Left kidney (tissue), 2 donors: ENCODE data around the gene HSPA14. TPM values are rescaled to one million over a fixed set of nuclear protein-coding genes. Genes with fewer than 3 reads are reported as not detected.
A peak's percentile ranks its signal among the peaks of the same experiment; 100 is the strongest.
"Not testable (repeated sequence)": the region's sequence is repeated elsewhere in the genome, so short reads cannot be mapped to it uniquely, and the experiment has no call there.

Experiments used
- DNase-seq: peaks from one replicate; pipeline ENCODE4 v3.0.0-alpha.2; 2013
- polyA plus RNA-seq: library from polyadenylated mRNA; unstranded; fragments of 120-200 nt; gene quantifications from one replicate; pipeline ENCODE4 v1.2.1, GENCODE V29; 2013; ENCODE audit not compliant: insufficient read length

HSPA14 gene
- polyA plus RNA-seq, 1 donor = 27.2 TPM

DNA sequence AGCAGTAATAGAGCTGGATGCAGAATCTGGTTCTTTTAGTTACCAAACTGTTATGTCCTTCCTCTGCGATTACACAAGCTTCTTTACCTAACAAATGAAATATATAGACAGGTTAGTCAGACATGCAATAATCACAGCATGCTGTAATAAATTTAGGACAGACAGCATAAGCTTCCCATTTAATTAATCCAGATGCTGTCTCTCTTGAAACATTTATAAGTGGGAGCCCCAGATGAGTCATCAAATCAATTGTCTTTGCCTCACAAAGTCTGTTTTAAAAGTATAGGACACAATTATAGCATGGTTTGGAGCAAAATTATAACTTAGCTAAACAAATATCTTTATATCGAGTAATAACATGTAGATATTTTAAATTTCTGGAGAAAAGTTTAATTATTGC is 1.9 kb upstream of the HSPA14 start:
- no peak for DNase-seq

DNA sequence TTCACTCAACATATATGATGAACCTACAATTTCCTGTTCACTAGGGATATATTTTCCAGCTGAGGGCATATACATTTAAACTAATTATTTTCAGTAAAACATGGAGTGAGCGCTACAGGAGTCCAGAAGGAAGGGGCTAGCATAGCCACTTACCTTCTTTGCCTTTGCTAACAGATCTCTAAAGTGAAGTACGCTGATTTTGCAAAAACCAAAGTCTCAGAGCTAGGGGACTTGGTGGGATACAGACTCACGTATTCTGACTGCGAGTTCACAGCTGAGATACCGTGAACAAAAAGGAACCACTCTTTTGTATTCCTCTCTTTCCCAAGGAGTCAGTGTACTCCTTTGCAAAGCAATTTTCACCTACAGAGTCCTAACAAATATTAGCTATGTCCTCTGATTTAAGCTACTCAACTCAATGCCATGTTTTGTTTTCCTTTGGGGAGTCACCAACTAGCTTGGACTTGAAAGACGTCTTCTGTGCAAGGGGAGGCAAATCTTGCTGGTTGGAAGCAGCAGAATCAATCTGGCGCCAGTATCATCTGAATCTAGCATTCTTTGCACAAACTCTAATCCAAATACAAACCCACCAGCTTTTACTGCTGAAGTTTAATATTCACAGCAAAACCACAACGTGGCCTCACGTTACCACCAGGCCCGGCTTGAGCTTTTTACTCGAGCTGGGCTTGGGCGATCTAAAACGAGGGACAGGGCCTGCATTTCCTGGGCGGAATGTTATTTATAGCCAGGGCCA is 926 bp upstream of the HSPA14 start:
- DNase-seq = no peak

DNA sequence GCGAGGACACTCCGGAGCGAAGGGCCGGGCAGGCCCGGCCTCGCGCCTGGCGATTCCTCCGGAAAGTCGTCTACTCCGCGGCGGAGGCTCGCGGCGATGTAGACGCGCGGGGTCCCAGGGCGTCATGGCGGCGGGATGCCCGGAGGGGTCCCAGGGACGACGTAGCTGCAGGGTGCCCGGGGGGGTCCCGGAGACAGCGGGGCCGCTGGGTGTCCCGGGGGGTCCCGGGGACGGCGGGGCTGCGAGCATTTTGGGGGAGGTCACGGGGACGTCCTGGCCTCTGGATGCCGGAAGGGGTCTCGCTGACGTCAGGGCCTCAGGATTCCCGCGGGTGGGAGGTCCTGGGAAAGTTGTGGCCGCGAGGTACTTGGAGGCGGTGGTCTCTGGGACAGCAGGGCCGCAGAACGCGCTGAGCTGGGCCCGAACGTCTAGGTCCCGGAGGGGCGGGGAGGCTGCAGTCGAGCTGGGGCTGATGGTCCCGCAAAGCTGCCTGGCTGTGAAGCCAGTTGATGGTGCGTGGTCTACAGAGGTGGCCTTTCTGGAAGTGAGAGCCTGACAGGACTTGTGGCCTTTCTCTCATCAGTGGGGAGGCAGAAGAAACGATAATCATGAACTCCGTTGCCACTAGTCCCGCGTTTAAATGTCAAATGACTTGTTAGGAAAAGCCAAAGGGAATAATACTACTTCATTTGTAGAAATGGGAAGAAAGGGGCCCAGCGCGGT is 637 bp downstream of the HSPA14 start:
- peak; percentile 47 for DNase-seq

DNA sequence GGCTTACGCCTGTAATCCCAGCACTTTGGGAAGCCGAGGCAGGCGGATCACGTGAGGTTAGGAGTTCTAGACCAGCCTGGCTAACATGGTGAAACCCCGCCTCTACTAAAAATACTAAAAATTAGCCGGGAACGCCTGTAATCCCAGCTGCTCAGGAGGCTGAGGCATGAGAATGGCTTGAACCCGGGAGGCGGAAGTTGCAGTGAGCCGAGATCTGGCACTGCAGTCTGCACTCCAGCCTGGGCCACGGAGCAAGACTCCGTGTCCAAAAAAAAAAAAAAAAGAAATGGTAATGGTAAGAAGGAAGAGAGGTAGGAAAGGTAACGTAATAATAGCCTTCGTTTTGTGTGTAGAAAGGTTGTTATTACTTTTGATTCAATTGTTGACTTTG is 1.2 kb downstream of the HSPA14 start:
- no peak for DNase-seq

DNA sequence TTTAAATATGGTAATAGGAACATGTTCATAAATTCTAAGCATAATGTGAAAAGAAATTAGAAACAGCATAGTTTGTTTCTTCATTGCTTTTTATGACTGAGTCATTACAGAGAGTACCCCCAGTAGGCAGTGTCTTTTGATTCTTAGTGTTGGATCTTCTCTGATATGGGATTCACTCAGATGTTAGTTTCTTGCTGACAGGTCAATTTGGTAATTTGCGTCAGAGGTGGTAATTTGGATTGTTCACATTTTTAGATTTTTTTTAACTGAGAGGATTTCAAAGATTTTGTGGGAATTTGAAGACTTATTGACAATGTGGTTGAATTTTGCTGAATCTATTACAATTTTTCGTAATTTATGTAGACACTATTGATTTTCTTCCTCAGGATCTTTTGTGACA is 2.1 kb downstream of the HSPA14 start:
- no peak for DNase-seq

DNA sequence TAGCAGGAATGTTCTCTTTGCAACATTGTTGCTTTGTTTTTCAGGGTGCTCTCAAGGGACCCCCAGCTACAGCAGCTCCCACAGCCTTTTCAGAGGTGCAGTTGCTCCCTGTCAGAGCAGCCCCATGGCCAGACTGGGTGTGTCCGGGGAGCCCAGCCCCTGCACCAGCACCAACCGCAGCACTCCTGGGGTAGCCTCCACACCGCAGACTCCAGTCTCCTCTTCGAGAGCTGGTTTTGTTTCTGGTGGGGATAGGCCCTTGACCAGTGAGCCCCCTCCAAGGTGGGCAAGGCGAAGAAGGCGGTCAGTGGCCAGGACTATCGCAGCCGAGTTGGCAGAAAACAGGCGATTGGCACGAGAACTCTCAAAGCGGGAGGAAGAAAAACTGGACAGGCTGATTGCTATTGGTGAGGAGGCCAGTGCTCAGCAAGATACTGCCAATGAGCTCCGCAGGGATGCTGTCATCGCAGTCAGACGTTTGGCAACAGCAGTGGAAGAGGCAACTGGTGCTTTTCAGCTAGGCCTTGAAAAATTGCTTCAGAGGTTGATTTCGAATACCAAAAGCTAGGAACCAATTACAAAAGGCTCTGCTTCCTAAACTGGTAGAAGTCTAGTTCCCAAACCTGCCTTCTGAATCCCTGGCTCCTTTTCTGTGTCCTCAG is 5.4 kb downstream of the HSPA14 start:
- DNase-seq = no peak

DNA sequence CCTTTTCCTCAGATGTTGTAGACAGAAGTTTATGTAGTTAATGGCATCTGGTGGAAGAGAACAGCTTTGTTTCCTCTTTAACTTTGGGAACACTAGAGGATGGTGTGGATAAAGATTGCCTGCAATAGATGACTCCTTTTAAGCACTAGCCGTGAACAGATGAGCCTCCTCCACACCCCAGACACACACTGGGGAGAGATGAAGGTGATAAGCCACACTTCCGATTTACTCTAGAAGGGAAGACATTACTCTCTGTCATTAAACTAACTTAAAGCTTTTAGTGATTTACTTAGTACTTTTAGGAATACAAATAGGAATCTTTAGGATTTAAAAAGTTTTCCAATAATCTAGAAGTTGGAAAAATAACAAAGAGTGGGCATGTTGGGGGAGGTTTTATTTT is 6.8 kb downstream of the HSPA14 start:
- DNase-seq = no peak

DNA sequence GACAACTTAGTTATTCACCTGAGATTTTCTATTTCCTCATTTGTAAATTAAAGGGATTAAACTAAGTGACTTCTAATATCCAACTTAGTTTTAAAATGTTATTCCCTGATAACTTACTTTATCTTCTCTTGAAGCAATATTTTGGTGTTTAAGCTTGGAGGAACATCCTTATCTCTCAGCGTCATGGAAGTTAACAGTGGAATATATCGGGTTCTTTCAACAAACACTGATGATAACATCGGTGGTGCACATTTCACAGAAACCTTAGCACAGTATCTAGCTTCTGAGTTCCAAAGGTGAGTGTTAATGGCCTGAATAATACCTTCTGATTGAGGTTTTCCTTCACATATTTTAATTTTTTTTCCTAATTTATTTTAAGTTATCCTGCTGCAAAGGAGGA is 14.1 kb downstream of the HSPA14 start:
- DNase-seq = no peak

DNA sequence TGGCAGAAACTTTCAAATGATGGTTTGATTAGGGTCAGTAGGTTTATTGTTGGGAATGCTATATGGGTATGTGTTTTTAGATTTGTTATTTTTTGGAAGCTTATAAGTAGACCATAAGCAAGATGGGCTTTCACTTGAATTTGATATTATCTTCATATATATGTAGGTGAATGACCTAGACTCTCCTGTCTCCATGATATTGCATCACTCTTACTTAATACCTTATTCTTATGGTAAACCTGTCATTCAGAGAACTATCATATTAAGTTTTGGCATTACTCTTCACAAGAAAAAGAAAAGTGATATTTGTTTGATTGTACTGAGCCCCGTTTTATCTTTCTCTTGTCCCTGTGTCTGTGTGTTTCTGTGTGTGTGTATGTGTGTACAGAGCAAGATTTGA is 17.3 kb downstream of the HSPA14 start:
- DNase-seq = no peak

DNA sequence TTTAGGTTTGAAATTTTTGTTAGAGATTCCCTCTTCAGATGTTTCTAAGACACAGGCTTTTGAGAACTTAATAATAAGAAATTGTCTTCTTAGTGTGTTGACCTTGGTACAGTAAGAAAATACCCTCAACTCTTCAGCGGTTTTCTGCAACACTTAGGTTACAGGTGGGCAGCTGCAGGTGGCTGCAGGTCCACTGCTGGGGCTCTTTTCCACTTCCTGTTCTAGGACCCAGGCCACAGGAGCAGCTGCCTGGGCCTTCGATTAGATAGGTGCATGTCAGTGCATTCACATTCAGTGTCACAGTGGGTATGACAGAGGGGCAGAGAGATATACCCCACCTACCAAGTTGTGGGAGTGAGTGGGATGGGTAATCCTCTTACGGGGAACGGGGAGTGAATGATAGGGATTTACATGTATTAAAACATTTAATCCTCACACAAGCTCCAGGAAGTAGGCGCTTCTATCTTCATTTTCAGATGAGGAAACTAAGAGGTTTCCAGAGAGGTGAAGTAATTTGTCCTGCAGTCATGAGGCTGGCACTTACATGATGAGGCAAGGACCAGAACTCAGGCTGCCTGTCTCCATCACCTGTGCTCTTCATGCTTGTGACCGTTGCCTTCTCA is 20.3 kb downstream of the HSPA14 start:
- no peak for DNase-seq

DNA sequence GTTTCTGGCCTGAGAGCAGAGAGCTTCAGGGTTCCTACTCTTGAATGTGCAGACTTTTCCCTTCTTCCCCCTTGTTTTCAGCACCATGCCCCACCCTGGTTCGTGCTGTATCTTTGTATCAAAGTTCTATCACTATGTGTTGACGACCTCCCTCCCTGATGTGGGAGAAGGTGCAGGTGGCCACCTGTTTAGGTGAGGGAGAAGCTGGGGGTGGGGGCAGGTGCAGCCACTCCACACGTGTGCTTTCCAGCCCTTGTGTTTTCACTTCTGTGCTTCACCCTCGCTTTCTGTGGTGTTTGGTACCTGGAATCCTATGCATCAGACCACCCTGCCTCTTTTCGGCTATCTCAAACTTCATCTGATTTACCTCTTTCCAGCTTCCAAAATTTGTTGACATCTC is 20.9 kb downstream of the HSPA14 start:
- DNase-seq = no peak

DNA sequence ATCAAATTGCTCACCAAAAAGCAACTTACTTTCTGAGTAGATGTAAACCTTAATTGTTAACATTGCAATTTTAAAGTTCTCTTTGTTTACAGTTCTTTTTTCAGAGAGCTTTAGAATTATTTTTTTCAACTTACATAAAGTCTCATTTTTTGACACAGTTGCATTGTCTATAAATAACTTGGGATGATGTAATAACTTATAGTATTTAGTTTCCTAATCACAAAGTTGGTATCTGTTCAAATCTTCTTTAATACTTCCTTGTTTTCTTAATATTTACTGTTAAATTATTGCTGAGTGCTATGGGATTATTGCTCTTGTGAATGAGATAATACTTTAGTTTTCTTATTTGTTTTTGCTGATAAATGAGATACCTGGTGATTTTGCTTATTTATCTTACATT is 21.7 kb downstream of the HSPA14 start:
- no peak for DNase-seq

DNA sequence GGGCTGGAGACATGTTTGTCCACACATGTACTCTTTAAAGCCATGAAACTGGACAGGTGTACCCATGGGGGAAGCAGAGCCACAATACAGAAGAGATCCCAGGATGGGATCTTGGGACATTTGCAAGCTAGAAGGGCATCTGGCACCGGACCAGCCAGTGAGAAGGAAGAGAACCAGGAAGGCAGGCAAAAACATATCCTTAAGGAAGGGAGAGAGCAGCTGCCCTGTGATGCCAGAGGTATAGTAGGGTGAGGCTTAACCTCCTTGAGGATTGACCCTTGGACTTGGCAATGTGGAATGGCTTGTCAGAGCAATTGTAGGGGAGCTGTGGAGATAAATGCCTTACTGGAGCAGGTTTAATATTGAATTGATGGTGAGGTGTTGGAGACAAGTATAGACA is 22.7 kb downstream of the HSPA14 start:
- DNase-seq = no peak

DNA sequence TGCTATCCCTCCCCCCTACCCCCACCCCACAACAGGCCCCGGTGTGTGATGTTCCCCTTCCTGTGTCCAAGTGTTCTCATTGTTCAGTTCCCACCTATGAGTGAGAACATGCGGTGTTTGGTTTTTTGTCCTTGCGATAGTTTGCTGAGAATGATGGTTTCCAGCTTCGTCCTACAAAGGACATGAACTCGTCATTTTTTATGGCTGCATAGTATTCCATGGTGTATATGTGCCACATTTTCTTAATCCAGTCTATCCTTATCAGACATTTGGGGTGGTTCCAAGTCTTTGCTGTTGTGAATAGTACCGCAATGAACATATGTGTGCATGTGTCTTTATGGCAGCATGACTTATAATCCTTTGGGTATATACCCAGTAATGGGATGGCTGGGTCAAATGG is 26.4 kb downstream of the HSPA14 start:
- DNase-seq = not testable (repeated sequence)

DNA sequence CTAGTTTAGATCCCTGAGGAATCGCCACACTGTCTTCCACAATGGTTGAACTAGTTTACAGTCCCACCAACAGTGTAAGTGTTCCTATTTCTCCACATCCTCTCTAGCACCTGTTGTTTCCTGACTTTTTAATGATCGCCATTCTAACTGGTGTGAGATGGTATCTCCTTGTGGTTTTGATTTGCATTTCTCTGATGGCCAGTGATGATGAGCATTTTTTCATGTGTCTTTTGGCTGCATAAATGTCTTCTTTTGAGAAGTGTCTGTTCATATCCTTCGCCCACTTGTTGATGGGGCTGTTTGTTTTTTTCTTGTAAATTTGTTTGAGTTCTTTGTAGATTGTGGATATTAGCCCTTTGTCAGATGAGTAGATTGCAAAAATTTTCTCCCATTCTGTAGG is 26.8 kb downstream of the HSPA14 start:
- DNase-seq = not testable (repeated sequence)

DNA sequence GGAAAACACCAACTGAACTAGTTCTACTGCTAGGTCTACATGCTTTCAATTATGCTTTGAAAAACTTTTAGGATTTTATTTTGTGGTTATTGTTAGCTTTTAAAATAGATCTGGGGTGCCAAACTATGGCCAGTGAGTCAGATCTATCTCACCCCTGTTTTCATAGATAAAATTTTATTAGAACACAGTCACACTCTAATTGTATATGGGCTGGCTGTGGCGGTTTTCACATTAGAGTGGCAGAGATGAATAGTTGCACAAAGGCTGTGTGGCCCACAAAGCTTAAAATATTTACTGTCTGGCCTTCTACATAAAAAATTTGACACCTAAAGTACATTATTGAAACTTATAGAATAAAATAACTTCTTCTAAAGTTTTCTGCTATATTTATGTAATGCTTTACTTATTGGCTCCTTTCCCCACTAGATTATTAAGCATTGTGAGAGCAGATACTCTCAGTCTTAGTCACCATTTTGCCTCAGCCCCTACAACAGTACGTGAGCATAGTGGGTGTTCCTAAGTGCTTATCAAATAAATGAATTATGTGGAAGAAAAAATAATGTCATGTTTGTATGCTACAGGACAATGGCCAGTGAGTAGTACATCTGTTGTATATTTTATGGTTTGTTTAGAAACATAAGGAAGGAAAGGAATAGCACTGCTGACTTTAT is 35.1 kb downstream of the HSPA14 start:
- no peak for DNase-seq

DNA sequence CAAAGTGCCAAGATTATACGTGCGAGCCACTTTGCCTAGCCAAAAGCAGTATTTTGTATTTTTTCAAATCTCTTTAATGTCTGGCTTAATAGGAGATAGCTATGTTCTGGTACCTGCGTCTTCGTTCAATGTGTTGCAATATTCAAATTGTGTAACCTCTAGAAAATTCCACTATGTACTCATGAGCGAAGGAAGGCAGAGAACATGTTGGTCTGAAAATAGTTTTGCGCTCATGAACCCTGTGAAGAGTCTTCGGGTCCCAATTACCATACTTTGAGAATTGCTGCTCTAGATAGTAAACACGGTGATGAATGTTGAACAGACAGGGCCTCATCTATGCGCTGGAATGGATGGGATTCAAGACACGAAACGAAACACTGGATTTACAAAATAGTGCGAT is 37.8 kb downstream of the HSPA14 start:
- no peak for DNase-seq

DNA sequence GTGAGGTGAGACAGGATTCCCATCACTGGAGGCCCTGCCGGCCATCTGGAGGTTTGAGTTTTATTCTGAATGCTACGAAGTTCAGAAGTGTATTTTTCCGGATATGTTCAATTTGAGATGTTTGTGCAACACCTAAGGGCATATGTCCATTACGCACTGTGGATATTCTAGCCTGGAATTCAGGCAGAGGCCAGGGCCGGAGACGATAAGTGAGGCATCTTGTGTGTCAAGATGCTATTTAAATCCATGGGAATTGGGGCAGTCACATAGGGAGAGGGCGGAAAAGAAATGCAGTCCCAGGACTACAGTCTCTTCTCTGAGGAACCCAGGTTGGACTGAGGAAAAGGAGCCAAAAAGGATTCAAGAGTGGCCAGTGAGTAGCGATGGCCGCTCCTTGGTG is 38.7 kb downstream of the HSPA14 start:
- no peak for DNase-seq

DNA sequence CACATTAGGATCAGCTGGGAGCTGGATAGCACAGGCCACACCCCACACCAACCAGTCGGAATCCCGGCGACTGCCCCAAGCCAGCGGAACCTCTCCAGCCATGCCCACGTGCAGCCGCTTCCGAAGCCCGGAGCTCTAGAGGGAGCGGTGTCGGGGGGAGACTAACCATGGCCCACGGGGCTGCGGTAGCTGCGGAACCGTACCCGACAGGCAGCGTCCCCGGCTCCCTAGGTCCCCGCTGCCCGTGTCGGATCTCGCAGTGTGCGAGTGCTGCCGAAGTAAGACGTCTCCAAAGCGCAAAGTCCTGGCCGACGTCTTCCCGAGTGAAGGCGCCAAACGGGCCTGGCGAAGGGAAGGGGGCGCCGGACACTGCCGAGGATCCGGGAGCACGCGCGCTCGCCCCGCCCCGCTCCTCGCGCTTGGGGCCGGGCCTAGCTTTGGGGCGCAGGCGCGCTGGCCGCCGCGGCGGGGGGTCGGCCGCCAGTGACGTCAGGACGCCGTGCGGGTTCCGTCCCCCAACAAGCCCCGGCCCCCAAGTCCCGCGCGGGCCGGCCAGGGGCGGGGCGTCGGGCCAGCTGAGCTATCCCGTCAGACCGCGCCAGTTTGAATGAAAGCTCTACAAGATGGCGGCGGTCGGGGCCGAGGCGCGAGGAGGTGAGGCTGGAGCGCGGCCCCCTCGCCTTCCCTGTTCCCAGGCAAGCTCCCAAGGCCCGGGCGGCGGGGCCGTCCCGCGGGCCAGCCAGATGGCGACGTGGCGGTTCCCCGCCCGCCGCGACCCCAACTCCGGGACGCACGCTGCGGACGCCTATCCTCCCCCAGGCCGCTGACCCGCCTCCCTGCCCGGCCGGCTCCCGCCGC is 40.4 kb downstream of the HSPA14 start, which contains the start of gene SUV39H2:
TSS of gene SUV39H2 (plus strand) at position 601 of the 858 bp plus-strand sequence. CDS start at position 624, 23 bp downstream.
- peak; percentile 95 for DNase-seq

DNA sequence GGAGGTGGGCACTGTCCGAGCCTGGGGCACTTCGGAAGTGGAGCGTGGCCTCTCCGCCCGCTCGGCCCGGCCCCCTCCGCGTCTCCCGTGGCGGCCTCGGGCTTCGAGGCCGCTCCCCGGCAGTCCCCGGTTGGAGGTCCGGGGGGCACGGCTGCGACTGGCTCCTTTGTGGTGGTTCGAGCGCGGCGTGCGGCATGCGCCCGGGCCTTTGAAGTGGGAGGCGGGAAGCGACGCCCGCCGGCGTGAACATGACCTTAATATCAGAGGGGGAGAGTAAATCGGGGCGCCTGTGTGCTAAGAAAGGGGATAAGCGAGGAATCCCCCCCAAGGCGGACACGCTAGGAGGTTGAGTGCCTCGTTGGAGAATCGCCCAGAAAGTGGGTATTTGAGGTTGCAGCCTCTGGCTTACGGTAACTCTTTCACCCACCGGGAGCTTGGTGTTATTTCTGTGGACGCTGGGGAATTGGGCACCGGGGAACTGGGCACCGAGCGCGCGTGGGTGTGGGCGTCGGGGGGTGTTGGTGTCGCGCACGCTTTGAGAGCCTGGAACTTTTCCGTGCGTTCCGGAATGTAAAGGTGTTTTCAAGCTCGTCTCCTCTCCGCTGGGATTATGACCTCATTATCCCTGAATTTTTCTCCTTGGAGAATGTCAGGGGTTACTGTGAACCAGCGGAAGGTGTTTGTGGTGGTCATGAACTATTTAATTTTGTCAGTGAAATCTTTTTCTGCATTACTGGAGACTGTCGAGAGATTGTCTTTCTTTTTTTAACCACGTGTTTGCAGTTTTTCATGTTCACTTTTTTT is 41.2 kb downstream of the HSPA14 start:
- peak; percentile 29 for DNase-seq

DNA sequence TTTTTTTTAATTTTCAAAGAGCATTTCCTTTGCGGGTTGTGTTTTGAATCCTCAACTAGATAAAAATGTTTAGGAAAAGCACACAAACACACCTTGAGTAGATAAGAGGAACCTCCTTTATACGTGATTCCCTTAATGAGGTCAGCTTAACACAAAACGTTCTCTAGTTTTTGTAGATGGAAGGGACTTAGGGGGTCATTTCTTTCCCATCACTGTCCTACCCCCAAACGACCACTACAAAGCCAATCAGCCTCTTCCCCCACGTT is 41.8 kb downstream of the HSPA14 start:
- peak; percentile 25 for DNase-seq
